ENCODE measurements around the gene APLP2. TPM values are rescaled to one million over a fixed set of nuclear protein-coding genes. Genes with fewer than 3 reads are reported as not detected.

APLP2 gene
- total and polyA plus RNA-seq, 9 of the 15 experiments (the other 6 are each of a cell fraction or from before 2014, with no cell fraction given): 17.4 to 164 (median 118) TPM

GRCh38 chr11:130166457-130166784 is 96.7 kb downstream of the APLP2 start (continued):
- no peak for TF ChIP-seq CBX8 (IDR thresholded peaks at IDR 0.05; ENCODE audit: borderline replicate concordance, extremely low read depth, low read depth, low read length, poor library complexity, severe bottlenecking)
- TF ChIP-seq CBFA2T3 (IDR thresholded peaks at IDR 0.05): 0 out of 2 replicates have a peak, but pooled peaks have one; percentile 11
- no peak for TF ChIP-seq TCFL5 (CRISPR knock-in tag; conservative IDR thresholded peaks at IDR 0.05)
- TF ChIP-seq ZNF699 (CRISPR knock-in tag; IDR thresholded peaks at IDR 0.05; ENCODE audit: insufficient replicate concordance): no peak
- no peak for TF ChIP-seq SMARCA5 (IDR thresholded peaks at IDR 0.05)
- TF ChIP-seq FOXJ2 (tag; IDR thresholded peaks at IDR 0.05): no peak
- TF ChIP-seq, protein P1, sequence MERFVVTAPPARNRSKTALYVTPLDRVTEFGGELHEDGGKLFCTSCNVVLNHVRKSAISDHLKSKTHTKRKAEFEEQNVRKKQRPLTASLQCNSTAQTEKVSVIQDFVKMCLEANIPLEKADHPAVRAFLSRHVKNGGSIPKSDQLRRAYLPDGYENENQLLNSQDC (CRISPR knock-in tag; IDR thresholded peaks at IDR 0.05): no peak
- TF ChIP-seq CEBPG (CRISPR knock-in tag; IDR thresholded peaks at IDR 0.05): no peak
- no peak for TF ChIP-seq CEBPG (tag; conservative IDR thresholded peaks at IDR 0.05 in 1 of 2, IDR thresholded peaks at IDR 0.05 in 1 of 2)
- TF ChIP-seq FOXJ3 (CRISPR knock-in tag; IDR thresholded peaks at IDR 0.05): no peak
- TF ChIP-seq FOSL1 (tag; conservative IDR thresholded peaks at IDR 0.05): peak; percentile 86
- peak; percentile 27 to 41; a peak in 2 of 4 replicates for TF ChIP-seq NRF1 (conservative IDR thresholded peaks at IDR 0.05 in 1 of 2, IDR thresholded peaks at IDR 0.05 in 1 of 2)
- no peak for TF ChIP-seq DNMT1 (IDR thresholded peaks at IDR 0.05)
- TF ChIP-seq HEY1 (CRISPR knock-in tag; IDR thresholded peaks at IDR 0.05; ENCODE audit: borderline replicate concordance): no peak
- TF ChIP-seq, protein P2, sequence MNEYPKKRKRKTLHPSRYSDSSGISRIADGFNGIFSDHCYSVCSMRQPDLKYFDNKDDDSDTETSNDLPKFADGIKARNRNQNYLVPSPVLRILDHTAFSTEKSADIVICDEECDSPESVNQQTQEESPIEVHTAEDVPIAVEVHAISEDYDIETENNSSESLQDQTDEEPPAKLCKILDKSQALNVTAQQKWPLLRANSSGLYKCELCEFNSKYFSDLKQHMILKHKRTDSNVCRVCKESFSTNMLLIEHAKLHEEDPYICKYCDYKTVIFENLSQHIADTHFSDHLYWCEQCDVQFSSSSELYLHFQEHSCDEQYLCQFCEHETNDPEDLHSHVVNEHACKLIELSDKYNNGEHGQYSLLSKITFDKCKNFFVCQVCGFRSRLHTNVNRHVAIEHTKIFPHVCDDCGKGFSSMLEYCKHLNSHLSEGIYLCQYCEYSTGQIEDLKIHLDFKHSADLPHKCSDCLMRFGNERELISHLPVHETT (CRISPR knock-in tag; conservative IDR thresholded peaks at IDR 0.05 in 1 of 2, IDR thresholded peaks at IDR 0.05 in 1 of 2): no peak
- TF ChIP-seq HDAC3 (IDR thresholded peaks at IDR 0.05; ENCODE audit: borderline replicate concordance, partially characterized antibody): no peak
- no peak for TF ChIP-seq ZBTB40 (IDR thresholded peaks at IDR 0.05)
- TF ChIP-seq ZBTB40 (CRISPR knock-in tag; IDR thresholded peaks at IDR 0.05): no peak
- no peak for TF ChIP-seq CREBBP (IDR thresholded peaks at IDR 0.05; ENCODE audit: low read depth, low read length)
